ENCODE data around the gene B3GLCT. TPM values are rescaled to one million over a fixed set of nuclear protein-coding genes. Genes with fewer than 3 reads are reported as not detected.

B3GLCT gene
- total RNA-seq, 2 donors from 2014 or later: 9.3 to 10.4 TPM

GRCh38 chr13:31160857-31161556 lies 38.8 kb upstream of the B3GLCT start:
- Histone ChIP-seq H3K4me3 (peak overlapping the region; percentile 88), H3K9me3 (no peaks in the 10 kb centered on the region), H3K27me3 (replicated peaks; ENCODE audit: insufficient read depth) (no peaks in the 10 kb centered on the region), H3K27ac (peak overlapping the region; percentile 83 to 94), H3K36me3 (no peaks in the 10 kb centered on the region), H3K4me1 (ENCODE audit: control insufficient read depth in 1 of 2, low read depth in 2 of 2) (peaks cover 14 to 25% of the 10 kb centered on the region in 2 donors)
- ATAC-seq (ENCODE audit: insufficient number of reproducible peaks, low FRiP score, low read depth): no peak
- TF ChIP-seq CTCF (IDR thresholded peaks at IDR 0.05): no peak
- DNase-seq (ENCODE audit: low spot score): peak; percentile 9

- no peaks in the 10 kb centered on the region for H3K27me3 ChIP-seq (replicated peaks; ENCODE audit: insufficient read depth)
- TF ChIP-seq CTCF (IDR thresholded peaks at IDR 0.05): peak; percentile 39
Observed at GRCh38 chr13:31161557-31162150, 38.1 kb upstream of the B3GLCT start, which contains the start of gene HSPH1. Gene HSPH1 (minus strand): TSS chr13:31161904. CDS start chr13:31161582, 322 bp downstream.

GRCh38 chr13:31162151-31163008 lies 37.4 kb upstream of the B3GLCT start:
- DNase-seq (ENCODE audit: low spot score): peak; percentile 94
- no peaks in the 10 kb centered on the region for H3K9me3 ChIP-seq
- peaks cover 14 to 25% of the 10 kb centered on the region in 2 donors for H3K4me1 ChIP-seq (ENCODE audit: control insufficient read depth in 1 of 2, low read depth in 2 of 2)
- H3K36me3 ChIP-seq: no peaks in the 10 kb centered on the region
- peak overlapping the region; percentile 88 for H3K4me3 ChIP-seq
- no peaks in the 10 kb centered on the region for H3K27me3 ChIP-seq (replicated peaks; ENCODE audit: insufficient read depth)
- peak overlapping the region; percentile 83 to 94 for H3K27ac ChIP-seq
- peak; percentile 94 for ATAC-seq (ENCODE audit: insufficient number of reproducible peaks, low FRiP score, low read depth)
- TF ChIP-seq CTCF (IDR thresholded peaks at IDR 0.05): no peak

More at GRCh38 chr13:31161557-31162150, 38.1 kb upstream of the B3GLCT start, which contains the start of gene HSPH1:
- ATAC-seq (ENCODE audit: insufficient number of reproducible peaks, low FRiP score, low read depth) (peak; percentile 94), DNase-seq (ENCODE audit: low spot score) (peak; percentile 93)
- Histone ChIP-seq H3K27ac (peak within 1 kb of the TSS; percentile 83 to 94), H3K4me3 (peak within 1 kb of the TSS; percentile 88), H3K4me1 (ENCODE audit: control insufficient read depth in 1 of 2, low read depth in 2 of 2) (peaks cover 14 to 25% of the 10 kb centered on the region in 2 donors), H3K36me3 (no peaks in the 10 kb centered on the region), H3K9me3 (no peaks in the 10 kb centered on the region)

- DNase-seq (ENCODE audit: low spot score): no peak
- no peak for TF ChIP-seq CTCF (IDR thresholded peaks at IDR 0.05)
- no peak overlapping the region for H3K4me3 ChIP-seq
- H3K27ac ChIP-seq: no peak overlapping the region
- H3K4me1 ChIP-seq (ENCODE audit: control insufficient read depth in 1 of 2, low read depth in 2 of 2): peaks cover 0 to 5% of the 10 kb centered on the region in 2 donors
- no peaks in the 10 kb centered on the region for H3K27me3 ChIP-seq (replicated peaks; ENCODE audit: insufficient read depth)
- H3K9me3 ChIP-seq: no peaks in the 10 kb centered on the region
- no peak for ATAC-seq (ENCODE audit: insufficient number of reproducible peaks, low FRiP score, low read depth)
- H3K36me3 ChIP-seq: no peaks in the 10 kb centered on the region
Observed at GRCh38 chr13:31166591-31166990, 33.2 kb upstream of the B3GLCT start.

- Histone ChIP-seq H3K27ac (no peak overlapping the region), H3K36me3 (no peaks in the 10 kb centered on the region), H3K27me3 (replicated peaks; ENCODE audit: insufficient read depth) (no peaks in the 10 kb centered on the region), H3K9me3 (no peaks in the 10 kb centered on the region), H3K4me3 (no peak overlapping the region), H3K4me1 (ENCODE audit: control insufficient read depth in 1 of 2, low read depth in 2 of 2) (peaks cover 0 to 5% of the 10 kb centered on the region in 2 donors)
- TF ChIP-seq CTCF (IDR thresholded peaks at IDR 0.05): no peak
- ATAC-seq (ENCODE audit: insufficient number of reproducible peaks, low FRiP score, low read depth) (no peak), DNase-seq (ENCODE audit: low spot score) (no peak)
Observed at GRCh38 chr13:31167490-31167889, 32.3 kb upstream of the B3GLCT start.

All from thoracic aorta (tissue), 2 donors.